Activated CD8-positive, alpha-beta memory T cell treated with anti-CD3 and anti-CD28 coated beads for 4 hours (primary cell): ENCODE data around the gene TSPAN6.

Experiments used
- DNase-seq, 2 donors: peaks; one replicate each; pipeline ENCODE4 v3.0.0-alpha.2; 2020; ENCODE audit warnings: low read depth in 2 of 2

Gene TSPAN6

DNA sequence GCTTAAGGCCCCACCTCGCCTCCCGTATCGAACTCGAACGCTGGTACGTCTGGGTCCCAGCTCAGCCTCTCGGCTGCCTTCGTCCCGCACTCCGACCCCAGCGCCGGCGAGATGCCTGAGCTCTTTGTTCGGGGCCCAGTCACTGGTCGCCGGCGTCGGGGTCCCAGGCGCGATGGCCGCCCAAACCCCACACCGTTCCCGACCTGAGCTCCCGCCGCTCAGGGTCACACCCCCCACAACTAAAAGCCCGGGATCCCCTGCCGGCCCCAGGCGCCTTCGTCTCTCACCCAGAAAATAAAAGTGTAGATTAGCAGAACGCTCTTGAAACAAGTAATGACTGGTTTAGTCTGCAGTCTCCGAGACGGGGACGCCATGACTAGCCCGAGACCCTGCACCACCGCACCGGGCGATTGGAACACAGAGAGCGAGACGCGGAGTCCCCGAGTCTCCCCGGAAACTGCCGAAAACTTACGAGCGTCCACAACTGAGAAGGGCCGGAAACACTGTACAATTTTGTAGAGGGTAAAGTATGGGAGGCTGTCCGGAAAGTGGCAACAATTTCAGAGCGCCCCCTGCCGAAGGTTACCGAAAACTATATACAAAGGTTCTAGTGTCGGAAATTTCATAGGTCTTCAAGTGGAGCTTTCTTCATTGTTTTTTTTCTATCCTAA, at the start of gene TSPAN6:
TSS of gene TSPAN6 (minus strand) at position 486 of the 671 bp plus-strand sequence. CDS start at position 374, 112 bp downstream.
- peak; percentile 16 to 23 for DNase-seq

DNA sequence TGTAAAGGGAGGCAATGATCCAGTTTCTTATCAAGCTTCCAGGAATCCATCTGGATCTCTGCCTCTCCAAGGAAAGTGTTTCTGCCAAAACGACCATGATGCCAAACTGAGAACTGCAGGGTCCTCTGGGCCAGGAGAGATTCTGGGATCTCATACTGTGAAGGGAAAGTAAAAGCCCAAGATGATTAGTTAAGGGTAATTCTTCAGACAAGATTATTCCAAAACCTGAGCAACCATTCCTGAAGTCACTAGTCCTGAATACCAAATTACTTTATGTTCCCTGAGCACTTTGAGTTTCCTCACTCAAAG, 49.3 kb upstream of the TSPAN6 start:
- no peak for DNase-seq

DNA sequence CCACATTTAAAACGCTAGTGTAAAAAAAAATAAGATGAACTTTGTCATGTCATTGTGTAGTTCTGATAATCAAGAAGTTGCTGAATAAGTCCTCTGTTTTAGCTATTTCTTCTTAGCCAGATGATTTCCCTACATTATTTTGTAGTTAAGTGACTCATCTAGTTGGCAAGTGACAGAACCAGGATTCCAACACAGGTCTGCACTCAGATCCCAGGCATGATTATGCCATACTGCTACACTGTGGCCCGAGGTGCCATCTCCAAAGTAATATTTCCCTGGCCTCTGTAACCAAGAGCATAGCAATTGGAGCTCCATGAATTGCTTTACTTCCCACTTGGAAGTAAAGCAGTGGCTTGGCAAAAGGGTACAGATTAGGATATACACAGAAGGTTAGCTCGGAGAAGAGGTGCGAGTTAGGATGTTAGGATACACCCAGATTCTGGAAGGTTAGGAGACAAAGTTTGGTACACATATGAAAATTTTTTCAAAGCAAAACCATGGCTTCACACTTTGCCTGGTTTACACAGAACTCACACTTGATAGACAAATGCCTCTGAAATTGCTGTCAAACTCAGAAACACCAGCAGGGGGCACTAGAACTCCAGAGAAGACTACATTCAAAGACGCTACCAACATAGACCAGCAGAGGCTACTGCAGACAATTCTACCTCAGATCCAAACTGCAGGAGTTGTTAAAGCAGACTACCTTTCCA, 48.8 kb upstream of the TSPAN6 start:
- DNase-seq: peak; percentile 23 to 25

DNA sequence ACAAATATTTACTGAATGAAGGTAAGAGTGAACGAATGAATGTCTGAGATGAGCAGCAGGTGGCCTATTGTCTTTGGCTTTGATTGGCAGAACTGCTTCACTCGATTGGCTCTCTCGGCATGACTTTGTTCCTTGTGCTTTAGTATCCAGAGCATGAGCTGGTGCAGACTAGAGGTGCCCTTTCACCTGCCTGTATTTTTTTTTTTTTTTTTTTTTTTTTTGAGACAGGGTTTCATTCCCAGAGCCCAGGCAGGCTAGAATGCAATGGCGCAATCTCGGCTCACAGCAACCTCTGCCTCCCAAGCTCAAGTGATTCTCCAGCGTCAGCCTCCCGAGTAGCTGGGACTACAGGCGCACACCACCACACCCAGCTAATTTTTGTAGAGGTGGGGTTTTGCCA, 46.3 kb upstream of the TSPAN6 start:
- no peak for DNase-seq

GRCh38 chrX:100681599-100681998, 45.0 kb upstream of the TSPAN6 start:
- DNase-seq: no peak

- DNase-seq: no peak
Measured at GRCh38 chrX:100680756-100681155, 44.1 kb upstream of the TSPAN6 start.

DNA sequence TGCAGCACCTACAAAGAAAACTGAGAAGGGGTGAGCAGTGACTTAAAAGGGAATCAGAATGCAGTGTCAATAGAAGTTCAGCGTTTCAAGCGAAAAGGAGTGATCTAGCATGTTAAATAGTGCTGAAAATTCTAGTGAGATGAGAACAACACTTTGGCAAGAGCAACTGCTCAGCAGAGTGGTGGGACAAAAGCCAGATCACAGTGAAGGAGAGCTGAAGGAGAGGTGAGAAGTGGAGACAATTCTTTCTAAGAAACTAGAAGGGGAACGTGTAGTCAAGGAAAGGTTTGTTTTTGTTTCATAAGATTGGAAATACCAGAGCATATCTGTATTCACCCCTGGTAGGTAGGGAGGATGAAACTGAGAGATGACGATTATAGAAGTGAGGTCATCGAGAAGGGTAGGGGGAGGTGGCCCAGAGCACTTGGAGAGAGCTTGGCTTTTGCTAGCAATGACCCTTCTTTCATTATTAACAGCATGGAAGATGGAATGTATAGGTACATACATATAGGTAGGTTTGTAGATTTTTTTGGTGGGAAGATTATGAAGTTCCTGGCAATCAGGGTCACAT, 41.1 kb upstream of the TSPAN6 start:
- DNase-seq: no peak

GRCh38 chrX:100674705-100675104, 38.1 kb upstream of the TSPAN6 start:
- DNase-seq: no peak

DNA sequence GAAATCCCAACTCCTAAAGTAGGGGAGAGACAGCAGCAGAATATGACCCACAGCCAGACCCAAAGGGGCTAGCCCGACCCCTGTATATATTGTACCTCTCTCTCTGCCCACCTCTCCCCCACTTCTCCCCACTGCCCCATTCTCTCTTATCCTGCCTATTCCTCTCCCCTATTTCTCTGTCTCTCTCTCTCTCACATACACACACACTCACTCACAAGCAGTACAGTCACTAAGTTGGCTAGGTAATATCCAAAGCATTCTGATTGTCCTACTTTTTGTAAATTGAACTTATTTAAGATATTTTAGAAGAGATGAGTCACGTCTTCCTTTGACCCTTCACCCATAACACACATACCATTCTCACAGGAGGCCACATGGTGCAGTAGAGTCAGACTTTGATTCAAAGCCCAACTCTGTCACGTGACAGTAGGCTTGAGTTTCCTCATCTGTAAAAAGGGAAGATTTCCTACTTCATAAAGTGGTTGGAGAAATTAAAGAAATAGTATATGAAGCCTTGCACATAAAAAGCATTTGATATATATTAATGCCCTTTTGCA, 36.9 kb upstream of the TSPAN6 start:
- no peak for DNase-seq

DNA sequence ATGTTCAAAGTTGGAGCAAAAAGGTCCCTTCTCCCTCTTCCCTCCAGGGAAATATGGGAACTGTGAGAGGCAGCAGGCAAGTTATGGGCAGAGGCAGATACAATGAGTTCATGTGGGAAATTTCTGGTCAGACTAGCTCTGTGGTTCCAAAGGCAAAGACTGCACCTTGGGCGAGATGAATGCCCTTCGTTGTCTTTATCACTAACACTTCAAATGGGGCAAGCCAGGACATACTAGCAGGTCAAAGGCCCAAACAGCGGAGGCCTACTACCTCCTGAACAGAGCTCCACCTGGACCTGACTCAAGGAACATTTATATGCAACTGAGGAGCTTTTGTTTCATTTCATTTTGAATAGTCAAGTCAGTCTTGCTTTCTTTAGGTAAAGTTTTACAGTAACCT, 36.4 kb upstream of the TSPAN6 start:
- DNase-seq: no peak

- no peak for DNase-seq
Measured at GRCh38 chrX:100663642-100664041, 27.0 kb upstream of the TSPAN6 start.

DNA sequence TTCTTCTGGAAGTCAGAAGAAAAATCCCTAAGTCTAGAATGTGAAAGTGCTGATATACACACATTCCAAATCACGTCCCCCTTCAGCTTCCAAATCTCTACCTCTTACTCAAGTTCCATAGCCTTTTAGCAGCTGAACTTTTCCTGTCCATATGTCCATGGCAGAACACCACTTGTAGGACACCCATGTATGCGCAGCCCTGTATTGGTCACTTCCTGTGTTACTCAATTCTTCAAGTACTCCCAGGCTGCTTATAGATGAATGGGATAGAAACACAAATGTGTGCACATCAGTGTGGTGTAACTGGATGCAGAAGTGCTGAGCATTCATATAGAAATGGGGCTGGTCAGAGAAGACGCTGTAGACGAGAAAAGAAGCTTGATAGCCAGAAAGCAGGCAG, 26.2 kb upstream of the TSPAN6 start:
- no peak for DNase-seq

GRCh38 chrX:100662170-100662569, 25.6 kb upstream of the TSPAN6 start:
- DNase-seq: no peak

DNA sequence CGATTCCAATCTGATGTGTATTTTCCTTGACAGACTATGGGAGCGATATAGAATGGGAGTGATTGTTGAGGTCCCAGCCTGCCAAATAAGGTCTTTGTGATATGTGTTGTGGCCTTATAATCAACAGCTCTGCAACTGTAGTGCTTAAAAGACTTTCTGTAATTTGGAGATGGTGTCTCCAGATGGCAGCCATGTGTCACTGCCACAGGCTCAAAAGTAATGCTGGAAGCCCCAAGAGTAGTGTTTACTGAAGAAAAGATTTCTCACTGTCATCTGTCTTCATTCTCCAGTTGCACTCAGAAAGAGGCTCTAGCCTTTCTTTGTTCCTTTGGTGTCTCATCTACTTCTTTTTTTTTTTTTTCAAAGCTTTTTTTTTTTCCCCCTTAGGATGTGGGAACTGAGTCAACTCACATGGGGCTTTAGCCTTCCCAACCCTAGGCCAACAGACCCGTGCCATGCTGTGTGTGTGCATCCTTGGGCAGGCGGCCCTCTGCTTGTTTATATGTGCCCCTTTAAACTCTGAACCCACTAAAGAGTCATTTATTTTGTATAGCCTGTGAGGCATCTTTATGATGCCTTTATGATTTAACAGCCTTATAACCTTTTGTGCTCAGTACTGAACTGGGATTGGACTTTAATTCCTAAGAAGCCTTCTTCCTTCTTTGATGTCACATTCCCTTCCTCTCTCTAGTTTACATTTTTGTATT, 23.0 kb upstream of the TSPAN6 start:
- DNase-seq: no peak

GRCh38 chrX:100658941-100659381, 22.4 kb upstream of the TSPAN6 start:
- DNase-seq: no peak

GRCh38 chrX:100654261-100654660, 17.7 kb upstream of the TSPAN6 start:
- DNase-seq: no peak

GRCh38 chrX:100652266-100652665, 15.7 kb upstream of the TSPAN6 start:
- DNase-seq: no peak

DNA sequence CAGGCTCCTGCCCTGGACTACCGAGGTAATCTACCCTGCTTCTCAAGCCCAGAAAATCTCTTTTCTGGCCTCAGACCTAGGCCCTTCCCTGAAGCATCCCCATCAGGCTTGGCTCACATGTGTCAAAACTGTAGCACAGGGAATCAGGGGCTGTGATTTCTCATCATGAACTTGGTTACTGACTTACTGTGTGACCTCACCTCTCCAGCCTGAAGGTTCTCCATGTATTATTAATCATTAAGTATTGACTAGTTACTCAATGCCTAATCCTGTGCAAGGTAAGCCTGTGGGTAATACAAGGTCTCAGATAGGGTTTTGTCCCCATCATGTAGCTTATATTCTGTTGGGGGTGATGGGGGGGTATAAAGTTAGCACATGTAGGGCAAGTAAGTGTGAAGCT, 14.2 kb upstream of the TSPAN6 start:
- DNase-seq: no peak

GRCh38 chrX:100649550-100650356, 13.1 kb upstream of the TSPAN6 start:
- no peak for DNase-seq

GRCh38 chrX:100648458-100649417, 12.1 kb upstream of the TSPAN6 start:
- no peak for DNase-seq
